Measurements from ENCODE around the gene MYO10. TPM values are rescaled to one million over a fixed set of nuclear protein-coding genes. Genes with fewer than 3 reads are reported as not detected.

MYO10 gene
- total and polyA plus RNA-seq, 2 of the 8 experiments (the other 6 are each of a cell fraction or from before 2014, with no cell fraction given) = 21.5 to 107 TPM

- no peak for TF ChIP-seq KDM4A (IDR thresholded peaks at IDR 0.05; ENCODE audit: low read depth, low read length, severe bottlenecking)
- TF ChIP-seq TAF1 (IDR thresholded peaks at IDR 0.05; ENCODE audit: low read depth, low read length) = no peak
These were observed 317.0 kb downstream of the MYO10 start (continued) for GRCh38 chr5:16619136-16619535.
